HG03280 (cell line): Measurements from ENCODE around the gene MBOAT1.

Experiments used
- ATAC-seq: cut with Tn5 transposase; IDR thresholded peaks from one replicate; pipeline ENCODE4 v1.9.1; 2021; ENCODE audit warnings: mild to moderate bottlenecking, moderate library complexity; ENCODE audit not compliant: unreplicated experiment

MBOAT1 gene

GRCh38 chr6:20058121-20058905 is 154.0 kb downstream of the MBOAT1 start:
- no peak for ATAC-seq

- no peak for ATAC-seq
These were observed 155.8 kb downstream of the MBOAT1 start for GRCh38 chr6:20056350-20056992.

- ATAC-seq = no peak
These were observed 156.4 kb downstream of the MBOAT1 start for GRCh38 chr6:20055916-20056315.
